Measurements from ENCODE around the gene TRIM75.
"Not testable (repeated sequence)": the region's sequence is repeated elsewhere in the genome, so short reads cannot be mapped to it uniquely, and the experiment has no call there.

TRIM75 gene

DNA sequence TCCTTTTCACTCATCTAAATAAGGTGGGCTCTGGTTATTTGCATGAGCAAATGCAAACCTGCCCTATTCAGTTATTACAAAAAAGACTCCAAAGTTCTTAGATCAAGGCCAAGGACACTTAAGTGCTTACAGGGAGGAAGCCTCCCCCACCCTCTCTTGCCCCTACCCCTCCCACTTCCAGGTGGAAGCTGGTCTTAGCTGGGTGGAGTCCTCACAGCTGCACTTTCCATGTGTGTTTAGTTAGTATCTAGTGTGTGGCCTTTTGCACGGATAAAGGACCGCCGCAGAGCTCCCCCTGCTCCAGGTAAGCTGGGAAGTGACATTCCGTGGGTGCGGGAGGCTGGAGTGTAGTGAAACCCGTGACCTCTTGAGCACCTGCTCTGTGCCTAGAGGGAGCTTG, at the start of gene TRIM75:
Gene TRIM75, plus strand, starts transcription at position 222 of the 400 bp plus-strand sequence. CDS start 5,282 bp downstream, outside the sequence.
- Histone ChIP-seq H3K4me3 (ENCODE audit: low read depth in 1 of 2, low read length in 2 of 2) (no peak within 1 kb of the TSS), H3K27me3 (ENCODE audit: low read depth, low read length) (no peaks in the 10 kb centered on the region), H3K27ac (ENCODE audit: low read length) (no peak within 1 kb of the TSS), H3K36me3 (ENCODE audit: control insufficient read depth in 1 of 2, insufficient read depth in 2 of 2, low read length in 2 of 2) (no peaks in the 10 kb centered on the region), H3K9me3 (ENCODE audit: control insufficient read depth in 1 of 2, low read length in 2 of 2) (no peaks in the 10 kb centered on the region), H3K4me1 (ENCODE audit: control insufficient read depth in 1 of 2, insufficient read depth in 2 of 2, low read length in 2 of 2) (no peaks in the 10 kb centered on the region)

DNA sequence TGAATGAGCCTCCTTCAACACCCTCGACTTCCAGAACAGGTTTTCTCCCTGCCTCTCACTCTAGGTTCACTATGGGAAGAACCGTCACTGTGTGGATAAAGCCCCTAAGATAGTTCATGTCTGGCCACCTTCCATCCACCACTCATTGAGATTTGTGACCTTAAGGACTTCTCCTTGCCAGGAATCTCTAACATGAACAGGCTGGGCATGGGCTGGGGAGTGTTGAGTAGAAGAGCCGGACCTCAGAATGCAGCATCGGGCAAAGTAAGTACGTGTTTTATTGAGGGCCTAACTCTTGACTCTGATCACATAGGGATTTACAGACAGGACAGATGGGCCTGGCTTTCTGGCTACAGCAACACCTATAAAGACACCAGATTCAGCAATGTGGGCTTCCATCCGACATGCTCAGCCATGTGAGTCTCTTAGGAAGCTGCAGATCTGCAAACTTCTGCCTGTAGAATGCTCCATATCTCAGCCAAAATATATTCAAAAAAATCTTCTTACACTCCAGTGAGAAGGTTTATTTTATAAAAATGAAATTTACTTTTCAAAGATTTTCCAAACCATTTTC, 48.2 kb upstream of the TRIM75 start:
- no peaks in the 10 kb centered on the region for H3K36me3 ChIP-seq (ENCODE audit: control insufficient read depth in 1 of 2, insufficient read depth in 2 of 2, low read length in 2 of 2)
- no peaks in the 10 kb centered on the region for H3K4me1 ChIP-seq (ENCODE audit: control insufficient read depth in 1 of 2, insufficient read depth in 2 of 2, low read length in 2 of 2)
- no peak overlapping the region for H3K27ac ChIP-seq (ENCODE audit: low read length)
- H3K4me3 ChIP-seq (ENCODE audit: low read depth in 1 of 2, low read length in 2 of 2): no peak overlapping the region
- H3K27me3 ChIP-seq (ENCODE audit: low read depth, low read length): no peaks in the 10 kb centered on the region
- no peaks in the 10 kb centered on the region for H3K9me3 ChIP-seq (ENCODE audit: control insufficient read depth in 1 of 2, low read length in 2 of 2)

DNA sequence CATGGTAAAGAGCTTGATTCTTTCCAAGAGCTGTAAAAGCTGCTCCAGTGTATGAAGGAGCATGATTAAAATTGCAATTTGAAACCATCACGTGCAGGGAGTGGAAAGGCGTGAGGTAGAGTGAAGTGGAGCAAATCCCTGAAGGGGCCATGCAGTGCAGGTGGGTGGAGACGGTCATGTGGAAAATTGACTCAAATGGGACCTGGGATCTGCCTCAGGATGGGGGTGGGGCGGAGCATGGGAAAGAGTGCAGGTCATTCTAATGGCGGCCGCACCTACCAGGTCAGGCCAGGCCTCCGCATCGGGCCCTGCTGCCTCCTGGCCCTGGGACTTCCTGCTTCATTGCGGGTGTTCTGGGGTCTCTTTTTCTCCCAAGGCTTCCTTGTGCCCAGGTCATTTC, 47.2 kb upstream of the TRIM75 start:
- no peaks in the 10 kb centered on the region for H3K36me3 ChIP-seq (ENCODE audit: control insufficient read depth in 1 of 2, insufficient read depth in 2 of 2, low read length in 2 of 2)
- H3K27me3 ChIP-seq (ENCODE audit: low read depth, low read length): no peaks in the 10 kb centered on the region
- no peaks in the 10 kb centered on the region for H3K4me1 ChIP-seq (ENCODE audit: control insufficient read depth in 1 of 2, insufficient read depth in 2 of 2, low read length in 2 of 2)
- H3K9me3 ChIP-seq (ENCODE audit: control insufficient read depth in 1 of 2, low read length in 2 of 2): no peaks in the 10 kb centered on the region
- no peak overlapping the region for H3K4me3 ChIP-seq (ENCODE audit: low read depth in 1 of 2, low read length in 2 of 2)
- H3K27ac ChIP-seq (ENCODE audit: low read length): no peak overlapping the region

DNA sequence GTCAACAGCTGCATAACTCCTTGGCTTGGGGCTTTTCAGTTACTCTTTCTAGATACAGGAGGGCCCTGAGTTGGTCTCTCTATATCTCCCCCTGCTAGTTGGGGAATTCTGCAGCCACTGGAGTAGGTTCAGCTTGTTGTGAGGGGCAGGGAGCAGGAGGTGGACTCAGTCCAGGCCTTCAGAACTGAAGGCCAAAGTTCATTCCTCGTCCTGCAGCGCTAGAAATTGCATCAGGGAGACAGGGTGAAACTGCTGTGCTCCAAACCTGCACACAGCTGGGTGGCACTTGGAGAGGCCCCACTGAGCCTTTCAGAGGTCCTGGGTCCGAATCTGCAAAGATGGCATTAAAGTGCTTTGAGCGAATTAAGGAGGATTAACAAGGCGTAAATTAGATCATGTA, 46.8 kb upstream of the TRIM75 start:
- H3K4me3 ChIP-seq (ENCODE audit: low read depth in 1 of 2, low read length in 2 of 2): no peak overlapping the region
- no peaks in the 10 kb centered on the region for H3K36me3 ChIP-seq (ENCODE audit: control insufficient read depth in 1 of 2, insufficient read depth in 2 of 2, low read length in 2 of 2)
- H3K27me3 ChIP-seq (ENCODE audit: low read depth, low read length): no peaks in the 10 kb centered on the region
- H3K27ac ChIP-seq (ENCODE audit: low read length): no peak overlapping the region
- H3K9me3 ChIP-seq (ENCODE audit: control insufficient read depth in 1 of 2, low read length in 2 of 2): no peaks in the 10 kb centered on the region
- no peaks in the 10 kb centered on the region for H3K4me1 ChIP-seq (ENCODE audit: control insufficient read depth in 1 of 2, insufficient read depth in 2 of 2, low read length in 2 of 2)

DNA sequence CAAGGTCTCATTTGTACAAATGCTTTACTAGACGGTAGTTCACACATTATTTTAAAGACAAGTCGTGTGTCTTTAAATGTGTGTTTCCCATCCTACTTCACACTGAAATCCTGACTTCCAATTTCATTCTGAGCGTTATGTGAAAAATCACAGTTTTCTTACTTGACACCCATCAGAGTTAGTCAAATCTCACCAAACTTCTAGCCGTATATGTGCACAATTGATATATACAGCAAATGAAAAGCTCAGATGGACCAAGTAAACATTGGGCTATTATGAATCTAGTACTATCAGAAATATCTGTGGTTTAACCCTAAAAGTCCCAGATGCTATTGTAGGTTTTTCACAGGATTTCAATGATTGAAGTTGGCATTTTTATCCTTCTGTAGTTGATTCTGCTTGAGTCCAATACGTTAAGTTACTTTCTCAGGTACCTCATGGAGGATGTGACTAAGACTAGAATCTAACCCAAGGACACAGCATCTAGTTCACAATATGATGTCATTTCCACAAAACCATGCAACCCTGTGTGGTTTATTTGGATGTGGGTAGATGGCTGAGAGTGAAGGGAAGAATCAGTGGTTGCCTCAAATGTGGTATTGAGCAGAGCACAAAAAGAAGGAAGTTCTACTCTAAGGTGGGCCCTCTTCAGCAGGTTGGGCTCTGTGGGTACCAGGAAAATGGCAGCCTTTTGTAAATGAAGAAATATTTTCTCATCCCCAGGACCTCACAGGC, 44.0 kb upstream of the TRIM75 start:
- no peak overlapping the region for H3K4me3 ChIP-seq (ENCODE audit: low read depth in 1 of 2, low read length in 2 of 2)
- H3K27ac ChIP-seq (ENCODE audit: low read length): no peak overlapping the region
- no peaks in the 10 kb centered on the region for H3K9me3 ChIP-seq (ENCODE audit: control insufficient read depth in 1 of 2, low read length in 2 of 2)
- no peaks in the 10 kb centered on the region for H3K27me3 ChIP-seq (ENCODE audit: low read depth, low read length)
- no peaks in the 10 kb centered on the region for H3K36me3 ChIP-seq (ENCODE audit: control insufficient read depth in 1 of 2, insufficient read depth in 2 of 2, low read length in 2 of 2)
- no peaks in the 10 kb centered on the region for H3K4me1 ChIP-seq (ENCODE audit: control insufficient read depth in 1 of 2, insufficient read depth in 2 of 2, low read length in 2 of 2)

DNA sequence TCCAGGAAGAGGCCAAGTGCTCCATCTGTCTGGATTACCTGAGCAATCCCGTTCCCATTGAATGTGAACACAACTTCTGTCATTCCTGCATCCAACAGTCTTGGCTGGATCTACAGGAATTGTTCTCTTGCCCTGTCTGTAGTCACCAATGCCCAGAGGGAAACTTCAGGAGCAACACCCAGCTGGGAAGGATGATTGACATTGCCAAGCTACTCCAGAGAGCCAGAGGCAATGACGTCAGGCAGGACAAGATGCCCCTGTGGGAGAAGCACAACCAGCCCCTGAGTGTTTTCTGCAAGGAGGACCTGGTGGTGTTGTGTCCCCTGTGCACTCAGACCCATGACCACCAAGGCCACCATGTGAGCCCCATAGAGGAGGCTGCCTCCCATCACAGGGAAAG, 43.2 kb upstream of the TRIM75 start:
- Histone ChIP-seq H3K4me3 (ENCODE audit: low read depth in 1 of 2, low read length in 2 of 2) (no peak overlapping the region), H3K36me3 (ENCODE audit: control insufficient read depth in 1 of 2, insufficient read depth in 2 of 2, low read length in 2 of 2) (no peaks in the 10 kb centered on the region), H3K27me3 (ENCODE audit: low read depth, low read length) (no peaks in the 10 kb centered on the region), H3K27ac (ENCODE audit: low read length) (no peak overlapping the region), H3K4me1 (ENCODE audit: control insufficient read depth in 1 of 2, insufficient read depth in 2 of 2, low read length in 2 of 2) (no peaks in the 10 kb centered on the region), H3K9me3 (ENCODE audit: control insufficient read depth in 1 of 2, low read length in 2 of 2) (no peaks in the 10 kb centered on the region)

DNA sequence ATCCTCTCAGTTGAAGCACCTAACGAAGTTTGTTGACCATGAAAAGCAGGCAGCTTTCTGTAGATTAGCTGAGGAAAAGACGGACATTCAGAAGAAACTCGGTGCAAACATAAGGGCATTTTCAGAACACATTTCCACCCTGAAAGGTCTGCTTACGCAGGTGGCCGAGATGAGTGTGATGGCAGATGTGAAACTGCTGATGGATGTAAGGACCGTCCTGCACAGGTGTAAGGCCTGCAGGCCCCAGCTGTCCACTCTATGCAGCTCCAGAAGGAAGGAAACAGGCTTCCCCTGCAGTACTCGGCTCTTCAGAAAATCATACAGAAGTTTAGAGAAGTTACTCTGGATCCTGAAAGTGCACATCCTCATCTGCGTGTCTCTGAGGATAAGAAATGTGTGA, 42.7 kb upstream of the TRIM75 start:
- Histone ChIP-seq H3K36me3 (ENCODE audit: control insufficient read depth in 1 of 2, insufficient read depth in 2 of 2, low read length in 2 of 2) (no peaks in the 10 kb centered on the region), H3K27me3 (ENCODE audit: low read depth, low read length) (no peaks in the 10 kb centered on the region), H3K4me1 (ENCODE audit: control insufficient read depth in 1 of 2, insufficient read depth in 2 of 2, low read length in 2 of 2) (no peaks in the 10 kb centered on the region), H3K27ac (ENCODE audit: low read length) (no peak overlapping the region), H3K4me3 (ENCODE audit: low read depth in 1 of 2, low read length in 2 of 2) (no peak overlapping the region), H3K9me3 (ENCODE audit: control insufficient read depth in 1 of 2, low read length in 2 of 2) (no peaks in the 10 kb centered on the region)

DNA sequence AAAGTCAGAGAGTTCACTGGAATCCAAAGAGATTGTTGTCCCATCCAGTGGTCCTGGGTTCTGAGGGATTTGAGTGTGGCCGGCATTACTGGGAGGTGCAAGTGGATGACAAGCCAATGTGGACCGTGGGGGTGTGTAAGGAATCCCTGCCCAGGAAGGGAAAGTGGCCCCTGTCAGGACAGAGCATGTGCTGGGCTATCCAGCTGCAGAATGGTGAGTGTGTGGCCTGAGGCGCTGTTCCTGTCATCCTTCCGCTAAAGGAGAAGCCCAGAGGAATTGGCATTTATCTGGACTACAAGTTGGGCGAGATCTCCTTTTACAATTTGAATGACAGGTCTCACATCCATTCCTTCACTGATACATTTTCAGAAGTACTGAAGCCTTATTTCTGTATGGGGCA, 42.3 kb upstream of the TRIM75 start:
- Histone ChIP-seq H3K9me3 (ENCODE audit: control insufficient read depth in 1 of 2, low read length in 2 of 2) (no peaks in the 10 kb centered on the region), H3K27ac (ENCODE audit: low read length) (no peak overlapping the region), H3K4me1 (ENCODE audit: control insufficient read depth in 1 of 2, insufficient read depth in 2 of 2, low read length in 2 of 2) (no peaks in the 10 kb centered on the region), H3K4me3 (ENCODE audit: low read depth in 1 of 2, low read length in 2 of 2) (no peak overlapping the region), H3K27me3 (ENCODE audit: low read depth, low read length) (no peaks in the 10 kb centered on the region), H3K36me3 (ENCODE audit: control insufficient read depth in 1 of 2, insufficient read depth in 2 of 2, low read length in 2 of 2) (no peaks in the 10 kb centered on the region)

DNA sequence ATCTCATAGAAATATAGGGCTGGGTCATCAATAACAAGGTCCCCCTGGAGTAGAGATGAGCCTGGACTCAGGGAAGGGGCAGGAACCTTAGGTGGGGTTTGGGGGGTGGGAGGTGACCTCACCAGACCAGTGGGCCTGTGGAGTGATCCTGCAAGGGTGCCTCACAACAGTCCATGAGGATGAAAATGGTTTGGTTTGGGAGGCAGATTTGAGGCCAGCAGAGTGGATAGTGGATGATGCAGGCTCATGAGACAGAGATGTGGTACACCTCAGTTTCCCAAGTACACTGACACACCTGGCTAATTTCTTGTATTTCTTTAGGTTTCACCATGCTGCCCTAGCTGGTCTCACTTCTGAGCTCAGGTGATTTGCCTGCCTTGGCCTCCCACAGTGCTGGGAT, 40.0 kb upstream of the TRIM75 start:
- no peaks in the 10 kb centered on the region for H3K27me3 ChIP-seq (ENCODE audit: low read depth, low read length)

DNA sequence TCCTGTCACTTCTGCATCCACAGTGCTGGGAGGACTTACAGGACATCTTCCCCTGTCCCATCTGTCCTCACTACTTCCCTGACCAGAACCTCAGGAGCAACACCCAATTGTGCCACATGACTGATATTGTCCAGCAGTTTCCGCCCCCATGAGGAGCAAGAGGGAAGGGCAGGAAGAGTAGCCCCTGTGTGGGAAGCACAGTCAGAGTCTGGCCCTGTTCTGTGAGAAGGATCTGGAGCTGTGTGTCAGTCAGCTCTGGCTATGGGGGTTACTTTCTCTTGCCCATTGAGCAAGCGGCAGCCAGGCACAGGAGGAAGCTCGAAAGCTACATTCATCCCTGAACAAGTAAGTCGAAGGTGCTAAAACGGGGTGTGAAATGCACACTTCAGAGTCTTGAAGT, 36.7 kb upstream of the TRIM75 start:
- H3K36me3 ChIP-seq (ENCODE audit: control insufficient read depth in 1 of 2, insufficient read depth in 2 of 2, low read length in 2 of 2): no peaks in the 10 kb centered on the region
- H3K4me1 ChIP-seq (ENCODE audit: control insufficient read depth in 1 of 2, insufficient read depth in 2 of 2, low read length in 2 of 2): no peaks in the 10 kb centered on the region
- H3K27ac ChIP-seq (ENCODE audit: low read length): no peak overlapping the region
- no peaks in the 10 kb centered on the region for H3K9me3 ChIP-seq (ENCODE audit: control insufficient read depth in 1 of 2, low read length in 2 of 2)
- no peaks in the 10 kb centered on the region for H3K27me3 ChIP-seq (ENCODE audit: low read depth, low read length)
- no peak overlapping the region for H3K4me3 ChIP-seq (ENCODE audit: low read depth in 1 of 2, low read length in 2 of 2)

More for the DNA sequence above, 40.0 kb upstream of the TRIM75 start:
- Histone ChIP-seq H3K27ac (ENCODE audit: low read length) (no peak overlapping the region), H3K36me3 (ENCODE audit: control insufficient read depth in 1 of 2, insufficient read depth in 2 of 2, low read length in 2 of 2) (no peaks in the 10 kb centered on the region), H3K9me3 (ENCODE audit: control insufficient read depth in 1 of 2, low read length in 2 of 2) (no peaks in the 10 kb centered on the region), H3K4me3 (ENCODE audit: low read depth in 1 of 2, low read length in 2 of 2) (no peak overlapping the region), H3K4me1 (ENCODE audit: control insufficient read depth in 1 of 2, insufficient read depth in 2 of 2, low read length in 2 of 2) (no peaks in the 10 kb centered on the region)

DNA sequence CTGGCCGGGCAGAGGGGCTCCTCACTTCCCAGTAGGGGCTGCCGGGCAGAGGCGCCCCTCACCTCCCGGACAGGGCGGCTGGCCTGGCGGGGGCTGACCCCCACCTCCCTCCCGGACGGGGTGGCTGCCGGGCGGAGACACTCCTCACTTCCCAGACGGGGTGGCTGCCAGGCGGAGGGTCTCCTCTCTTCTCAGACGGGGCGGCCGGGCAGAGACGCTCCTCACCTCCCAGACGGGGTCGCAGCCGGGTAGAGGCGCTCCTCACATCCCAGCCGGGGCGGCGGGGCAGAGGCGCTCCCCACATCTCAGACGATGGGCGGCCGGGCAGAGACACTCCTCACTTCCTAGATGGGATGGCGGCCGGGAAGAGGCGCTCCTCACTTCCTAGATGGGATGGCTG, 33.7 kb upstream of the TRIM75 start:
- H3K36me3 ChIP-seq (ENCODE audit: control insufficient read depth in 1 of 2, insufficient read depth in 2 of 2, low read length in 2 of 2); H3K4me1 ChIP-seq (ENCODE audit: control insufficient read depth in 1 of 2, insufficient read depth in 2 of 2, low read length in 2 of 2); H3K4me3 ChIP-seq (ENCODE audit: low read depth in 1 of 2, low read length in 2 of 2); H3K9me3 ChIP-seq (ENCODE audit: control insufficient read depth in 1 of 2, low read length in 2 of 2); H3K27me3 ChIP-seq (ENCODE audit: low read depth, low read length); H3K27ac ChIP-seq (ENCODE audit: low read length): not testable (repeated sequence)

DNA sequence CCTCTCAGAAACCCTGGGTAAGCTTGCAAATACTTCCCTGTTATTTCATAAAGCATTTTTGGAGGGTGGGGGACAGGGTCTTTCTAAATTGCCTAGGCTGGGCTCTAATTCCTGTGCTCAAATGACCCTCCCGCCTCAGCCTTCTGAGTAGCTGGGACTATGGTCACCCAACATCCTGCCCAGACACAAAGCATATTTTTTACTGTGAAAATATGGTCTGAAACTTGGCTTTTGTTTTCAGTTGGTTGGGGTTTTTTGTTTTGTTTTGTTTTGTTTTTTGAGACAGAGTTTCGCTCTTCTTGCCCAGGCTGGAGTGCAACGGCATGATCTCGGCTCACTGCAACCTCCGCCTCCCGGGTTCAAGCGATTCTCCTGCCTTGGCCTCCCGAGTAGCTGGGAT, 27.9 kb upstream of the TRIM75 start:
- H3K4me3 ChIP-seq (ENCODE audit: low read depth in 1 of 2, low read length in 2 of 2); H3K27me3 ChIP-seq (ENCODE audit: low read depth, low read length); H3K4me1 ChIP-seq (ENCODE audit: control insufficient read depth in 1 of 2, insufficient read depth in 2 of 2, low read length in 2 of 2); H3K36me3 ChIP-seq (ENCODE audit: control insufficient read depth in 1 of 2, insufficient read depth in 2 of 2, low read length in 2 of 2); H3K27ac ChIP-seq (ENCODE audit: low read length); H3K9me3 ChIP-seq (ENCODE audit: control insufficient read depth in 1 of 2, low read length in 2 of 2): not testable (repeated sequence)
